HepG2 (cell line): Measurements from ENCODE around the gene NDST1. TPM values are rescaled to one million over a fixed set of nuclear protein-coding genes. Genes with fewer than 3 reads are reported as not detected.

Source experiments
- ASH2L ChIP-seq: fragments of 300-600, 200-600 bp; sonication (generic); IDR thresholded peaks from 2 replicates; pipeline ENCODE4 v1.7.0; 2017; ENCODE audit warnings: low read depth, mild to moderate bottlenecking, moderate library complexity, mixed read lengths, low read length; ENCODE audit not compliant: insufficient read length
- ATF7 ChIP-seq, 2 experiments: fragments of 450-650 bp in 1 of 2; sonication (generic) in 1 of 2; formaldehyde crosslinking in 1 of 2; IDR thresholded peaks; 2 replicates each; pipeline versions ENCODE4 v1.4.0 to v1.6.1; 2016 to 2020; ENCODE audit warnings: antibody characterized with exemption in 1 of 2, mild to moderate bottlenecking in 1 of 2, missing genetic modification reagents in 1 of 2
- CHD4 ChIP-seq: fragments of 200-600 bp; sonication (generic); IDR thresholded peaks from 2 replicates; pipeline ENCODE4 v1.7.0; 2017; ENCODE audit warnings: mild to moderate bottlenecking, low read length, borderline replicate concordance
- EP300 ChIP-seq, 3 experiments: sonication (generic) in 1 of 3; formaldehyde crosslinking in 1 of 3; IDR thresholded peaks; 2 replicates each; pipeline versions ENCODE4 v1.5.1 to v1.6.1; 2011 to 2020; ENCODE audit warnings: low read depth in 2 of 3, low read length in 2 of 3, borderline replicate concordance in 1 of 3, improper control_type of control experiment in 1 of 3, mild to moderate bottlenecking in 1 of 3, missing genetic modification reagents in 1 of 3, moderate library complexity in 1 of 3
- HNF4G ChIP-seq, 2 experiments: sonication (generic) in 1 of 2; formaldehyde crosslinking in 1 of 2; IDR thresholded peaks; 2 replicates each; pipeline versions ENCODE4 v1.4.0 to v1.6.1; 2011 to 2020; ENCODE audit warnings: borderline replicate concordance in 2 of 2, low read depth in 2 of 2, mild to moderate bottlenecking in 2 of 2, low read length in 1 of 2, missing genetic modification reagents in 1 of 2, moderate library complexity in 1 of 2
- HOXA3 ChIP-seq: sonication (generic); formaldehyde crosslinking; IDR thresholded peaks from 2 replicates; pipeline ENCODE4 v1.5.0; 2020; ENCODE audit warnings: missing genetic modification reagents
- JUN ChIP-seq: sonication (generic); formaldehyde crosslinking; IDR thresholded peaks from 2 replicates; pipeline ENCODE4 v1.4.0; 2020; ENCODE audit warnings: mild to moderate bottlenecking, missing genetic modification reagents
- KAT8 ChIP-seq: IDR thresholded peaks from 2 replicates; pipeline ENCODE4 v1.6.1; 2016; ENCODE audit warnings: missing genetic modification reagents, missing compliant biosample characterization
- KDM6A ChIP-seq: IDR thresholded peaks from 2 replicates; pipeline ENCODE4 v1.6.1; 2016; ENCODE audit warnings: low read depth
- KLF12 ChIP-seq: sonication (generic); formaldehyde crosslinking; IDR thresholded peaks from 2 replicates; pipeline ENCODE4 v1.4.0; 2020; ENCODE audit warnings: missing genetic modification reagents, borderline replicate concordance
- MBNL3 ChIP-seq: fragments of 250-450 bp; sonication (Bioruptor Pico); conservative IDR thresholded peaks from 2 replicates; pipeline ENCODE4 v1.8.0; 2022; ENCODE audit warnings: mild to moderate bottlenecking, inconsistent platforms
- MTA1 ChIP-seq: sonication (generic); formaldehyde crosslinking; IDR thresholded peaks from 2 replicates; pipeline ENCODE4 v1.4.0; 2020; ENCODE audit warnings: missing genetic modification reagents, mild to moderate bottlenecking, borderline replicate concordance
- NCOR1 ChIP-seq: fragments of 200-600 bp; sonication (generic); IDR thresholded peaks from 2 replicates; pipeline ENCODE4 v1.7.0; 2017; ENCODE audit warnings: antibody characterized with exemption, low read length, borderline replicate concordance
- NFKB2 ChIP-seq: sonication (generic); formaldehyde crosslinking; IDR thresholded peaks from 2 replicates; pipeline ENCODE4 v1.4.0; 2020; ENCODE audit warnings: missing genetic modification reagents, borderline replicate concordance
- PAX8 ChIP-seq: sonication (generic); formaldehyde crosslinking; IDR thresholded peaks from 2 replicates; pipeline ENCODE4 v1.8.0; 2022; ENCODE audit warnings: mild to moderate bottlenecking, missing genetic modification reagents, borderline replicate concordance
- RBAK ChIP-seq: sonication (generic); formaldehyde crosslinking; IDR thresholded peaks from 2 replicates; pipeline ENCODE4 v1.5.1; 2020; ENCODE audit warnings: mild to moderate bottlenecking, missing genetic modification reagents
- SMYD3 ChIP-seq: sonication (generic); formaldehyde crosslinking; IDR thresholded peaks from 2 replicates; pipeline ENCODE4 v1.8.1; 2023; ENCODE audit warnings: mild to moderate bottlenecking, missing genetic modification reagents
- SP5 ChIP-seq: IDR thresholded peaks from 2 replicates; pipeline ENCODE4 v1.6.1; 2016; ENCODE audit warnings: low read depth, borderline replicate concordance
- TARDBP ChIP-seq: sonication (generic); formaldehyde crosslinking; IDR thresholded peaks from 2 replicates; pipeline ENCODE4 v1.8.0; 2022; ENCODE audit warnings: mild to moderate bottlenecking, missing genetic modification reagents
- XRCC5 ChIP-seq: fragments of 200-400 bp; formaldehyde crosslinking; optimal IDR thresholded peaks from 2 replicates; pipeline ENCODE3; 2017; ENCODE audit warnings: mild to moderate bottlenecking, low read length
- YEATS4 ChIP-seq: sonication (generic); formaldehyde crosslinking; IDR thresholded peaks from 2 replicates; pipeline ENCODE4 v1.4.0; 2020; ENCODE audit warnings: missing genetic modification reagents, borderline replicate concordance
- ZBTB42 ChIP-seq: sonication (generic); formaldehyde crosslinking; IDR thresholded peaks from 2 replicates; pipeline ENCODE4 v1.5.0; 2020; ENCODE audit warnings: mild to moderate bottlenecking, missing genetic modification reagents
- ZBTB7A ChIP-seq: sonication (generic); formaldehyde crosslinking; IDR thresholded peaks from 2 replicates; pipeline ENCODE4 v1.8.0; 2022; ENCODE audit warnings: mild to moderate bottlenecking, missing genetic modification reagents
- ZBTB7B ChIP-seq: sonication (generic); formaldehyde crosslinking; IDR thresholded peaks from 2 replicates; pipeline ENCODE4 v1.4.0; 2020; ENCODE audit warnings: missing genetic modification reagents
- ZFP62 ChIP-seq: sonication (generic); formaldehyde crosslinking; IDR thresholded peaks from 2 replicates; pipeline ENCODE4 v1.4.0; 2020; ENCODE audit warnings: missing genetic modification reagents
- ZFX ChIP-seq: sonication (generic); formaldehyde crosslinking; IDR thresholded peaks from 2 replicates; pipeline ENCODE4 v1.4.0; 2020; ENCODE audit warnings: mild to moderate bottlenecking, low read depth, missing genetic modification reagents, moderate library complexity
- ZIK1 ChIP-seq: sonication (generic); formaldehyde crosslinking; IDR thresholded peaks from 2 replicates; pipeline ENCODE4 v1.5.0; 2020; ENCODE audit warnings: mild to moderate bottlenecking, low read depth, missing genetic modification reagents, borderline replicate concordance
- ZNF180 ChIP-seq: sonication (generic); formaldehyde crosslinking; IDR thresholded peaks from 2 replicates; pipeline ENCODE4 v1.4.0; 2020; ENCODE audit warnings: low read depth, missing genetic modification reagents, borderline replicate concordance
- ZNF256 ChIP-seq: sonication (generic); formaldehyde crosslinking; conservative IDR thresholded peaks from 2 replicates; pipeline ENCODE4 v1.4.0; 2020; ENCODE audit warnings: missing genetic modification reagents
- ZNF264 ChIP-seq: sonication (generic); formaldehyde crosslinking; IDR thresholded peaks from 2 replicates; pipeline ENCODE4 v1.4.0; 2020; ENCODE audit warnings: missing genetic modification reagents
- ZNF331 ChIP-seq: sonication (generic); formaldehyde crosslinking; IDR thresholded peaks from 2 replicates; pipeline ENCODE4 v1.4.0; 2020; ENCODE audit warnings: missing genetic modification reagents
- ZSCAN30 ChIP-seq: sonication (generic); formaldehyde crosslinking; IDR thresholded peaks from 2 replicates; pipeline ENCODE4 v1.5.0; 2020; ENCODE audit warnings: mild to moderate bottlenecking, missing genetic modification reagents
- polyA plus RNA-seq, 8 experiments: library from polyadenylated mRNA; depleted of rRNA in 3 of 8; stranded (reverse) in 7 of 8; unstranded in 1 of 8; fragments of >200 nt; fragmentation: Illumina TruSeq in 4 of 8; extraction: Trizol in 4 of 8; gene quantifications; 2 replicates each; pipeline versions ENCODE4 v1.2.1 to v1.2.3, GENCODE V29; 2011 to 2016; ENCODE audit warnings: low read depth in 4 of 8, missing spikeins in 1 of 8, mixed read lengths in 1 of 8; ENCODE audit not compliant: insufficient read depth in 1 of 8
- total RNA-seq, 5 experiments: library from RNA; depleted of rRNA; stranded (reverse); fragments of >200 nt; fragmentation: Illumina TruSeq; extraction: Trizol; gene quantifications; 2 replicates each; pipeline ENCODE4 v1.2.3, GENCODE V29; 2016; ENCODE audit warnings: low read depth in 1 of 5

NDST1 gene
- total and polyA plus RNA-seq, 2 of the 13 experiments (the other 11 are each of a cell fraction or from before 2014, with no cell fraction given): 23.8 to 26.2 TPM

DNA sequence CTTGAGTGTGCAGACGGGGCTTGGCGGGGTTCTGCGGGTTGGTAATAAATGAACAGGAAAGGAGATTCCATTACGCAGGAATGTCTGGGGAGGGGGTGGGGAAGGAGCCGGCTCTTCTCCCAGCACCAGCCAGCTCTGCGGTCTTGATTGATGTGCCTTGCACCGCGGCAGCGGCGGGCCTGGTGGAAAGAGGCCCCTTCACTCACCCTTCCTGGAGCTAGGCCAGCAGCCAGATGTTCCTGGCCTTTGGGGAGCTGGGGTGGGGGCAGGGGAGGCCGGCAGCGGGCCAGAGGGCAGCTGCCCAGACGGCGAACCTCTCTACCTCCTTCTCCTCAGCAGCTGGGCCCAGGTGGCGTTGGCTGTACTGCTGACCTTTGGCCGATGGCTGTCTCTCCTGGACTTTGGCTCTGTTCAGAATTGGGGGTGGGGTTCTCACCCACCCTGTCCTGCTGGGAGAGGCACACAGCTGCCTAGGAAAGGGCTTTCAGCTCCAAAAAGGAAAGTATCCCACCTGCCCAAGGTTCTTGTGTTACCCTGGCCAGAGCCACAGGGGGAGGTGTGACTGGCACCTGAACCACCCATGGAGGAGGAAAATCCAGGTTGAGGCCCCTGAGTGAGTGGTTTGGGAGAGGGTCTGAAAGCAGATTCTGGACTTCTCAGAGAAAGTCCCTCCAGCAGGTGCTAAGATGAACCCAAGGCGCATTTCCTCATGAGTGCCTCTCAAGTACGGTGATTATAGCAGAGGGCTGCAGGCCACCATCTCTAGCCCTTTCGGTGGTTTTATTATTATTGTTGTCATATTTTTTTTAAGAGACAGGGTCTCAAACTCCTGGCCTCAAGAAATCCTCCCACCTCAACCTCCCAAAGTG lies 74.5 kb downstream of the NDST1 start (continued):
- TF ChIP-seq MTA1 (peak; percentile 25; the same call in 1 of the 2 replicates), ASH2L (peak; percentile 67), ZNF331 (CRISPR knock-in tag) (peak; percentile 31), SMYD3 (CRISPR knock-in tag) (no peak), KLF12 (CRISPR knock-in tag) (no peak), KAT8 (CRISPR knock-in tag) (no peak), ZIK1 (CRISPR knock-in tag) (no peak), ZNF264 (no peak), KDM6A (CRISPR knock-in tag) (no peak; the same call in 1 of the 2 replicates), HOXA3 (CRISPR knock-in tag) (peak; percentile 57; the same call in 1 of the 2 replicates), ZBTB7B (CRISPR knock-in tag) (peak; percentile 44; the same call in 1 of the 2 replicates), NCOR1 (peak; percentile 80), SP5 (CRISPR knock-in tag) (0 out of 2 replicates have a peak, but pooled peaks have one; percentile 29), CHD4 (no peak), ZFP62 (no peak), RBAK (CRISPR knock-in tag) (no peak), MBNL3 (CRISPR knock-in tag) (no peak), HNF4G (IDR thresholded peaks at IDR 0.05; ENCODE audit: borderline replicate concordance, low read depth, low read length) (peak; percentile 95), HNF4G (CRISPR knock-in tag; IDR thresholded peaks at IDR 0.05; ENCODE audit: borderline replicate concordance, low read depth) (peak; percentile 80; the same call in 1 of the 2 replicates), ATF7 (IDR thresholded peaks at IDR 0.05) (no peak), ATF7 (CRISPR knock-in tag; IDR thresholded peaks at IDR 0.05) (no peak), ZNF256 (CRISPR knock-in tag) (no peak), ZSCAN30 (CRISPR knock-in tag) (no peak), PAX8 (CRISPR knock-in tag) (no peak), EP300 (IDR thresholded peaks at IDR 0.05; ENCODE audit: low read depth in 2 of 2, low read length in 2 of 2) (peak in 1 of 2 experiments; percentile 52; a peak in 1 of 4 replicates), EP300 (CRISPR knock-in tag; IDR thresholded peaks at IDR 0.05; ENCODE audit: borderline replicate concordance) (no peak), ZBTB7A (CRISPR knock-in tag) (peak; percentile 75), NFKB2 (no peak), XRCC5 (peak; percentile 34), ZNF180 (CRISPR knock-in tag) (no peak), ZBTB42 (peak; percentile 89), YEATS4 (CRISPR knock-in tag) (peak; percentile 40; the same call in 1 of the 2 replicates), JUN (CRISPR knock-in tag) (no peak), ZFX (CRISPR knock-in tag) (peak; percentile 41; the same call in 1 of the 2 replicates), TARDBP (CRISPR knock-in tag) (no peak)
